Endodermal cell (in vitro differentiated cells): ENCODE measurements around the gene PLSCR2. TPM values are rescaled to one million over a fixed set of nuclear protein-coding genes. Genes with fewer than 3 reads are reported as not detected.
"Not testable (repeated sequence)": the region's sequence is repeated elsewhere in the genome, so short reads cannot be mapped to it uniquely, and the experiment has no call there.

Source experiments
- DNase-seq: peaks from one replicate; pipeline ENCODE4 v3.0.0-alpha.2; 2017
- H3K27ac ChIP-seq: 2 replicates; pipeline ENCODE4 v1.5.1; 2013; ENCODE audit warnings: mild to moderate bottlenecking, low read depth, low read length, moderate library complexity
- H3K27me3 ChIP-seq: 2 replicates; pipeline ENCODE4 v1.6.1; 2013; ENCODE audit warnings: mild to moderate bottlenecking, low read length, moderate library complexity; ENCODE audit not compliant: insufficient read depth, control insufficient read depth, poor library complexity, severe bottlenecking
- H3K36me3 ChIP-seq: 2 replicates; pipeline ENCODE4 v1.7.0; 2013; ENCODE audit warnings: mild to moderate bottlenecking, low read length, moderate library complexity; ENCODE audit not compliant: control insufficient read depth, insufficient read depth
- H3K4me1 ChIP-seq: one replicate; pipeline ENCODE4 v1.7.0; 2013; ENCODE audit warnings: low read length; ENCODE audit not compliant: control insufficient read depth, insufficient read depth
- H3K4me3 ChIP-seq: 2 replicates; pipeline ENCODE4 v1.5.1; 2013; ENCODE audit warnings: mild to moderate bottlenecking, low read length, moderate library complexity
- H3K9ac ChIP-seq: 2 replicates; pipeline ENCODE4 v1.6.1; 2013; ENCODE audit warnings: mild to moderate bottlenecking, low read length, moderate library complexity; ENCODE audit not compliant: poor library complexity, severe bottlenecking; ENCODE audit errors: extremely low read depth
- H3K9me3 ChIP-seq: 2 replicates; pipeline ENCODE4 v1.6.1; 2013; ENCODE audit warnings: mild to moderate bottlenecking, low read length, moderate library complexity; ENCODE audit not compliant: control insufficient read depth
- H3K27ac Mint-ChIP-seq: 2 replicates; pipeline ENCODE4 v1.8.0; 2020; ENCODE audit warnings: mixed read lengths
- H3K27me3 Mint-ChIP-seq: 2 replicates; pipeline ENCODE4 v1.8.0; 2021; ENCODE audit warnings: mild to moderate bottlenecking, mixed read lengths; ENCODE audit not compliant: insufficient read depth
- H3K36me3 Mint-ChIP-seq: 2 replicates; pipeline ENCODE4 v1.8.0; 2020; ENCODE audit warnings: low read depth, mixed read lengths
- H3K4me1 Mint-ChIP-seq: 2 replicates; pipeline ENCODE4 v1.8.0; 2020; ENCODE audit warnings: mixed read lengths
- H3K4me3 Mint-ChIP-seq: 2 replicates; pipeline ENCODE4 v1.8.0; 2020; ENCODE audit warnings: mild to moderate bottlenecking, moderate library complexity, mixed read lengths
- H3K9me3 Mint-ChIP-seq: 2 replicates; pipeline ENCODE4 v1.8.0; 2020; ENCODE audit warnings: mild to moderate bottlenecking, mixed read lengths
- WGBS, 2 experiments: methylation state at CpG; one replicate each; pipeline versions ENCODE4 v1.1.5 to v1.1.7; 2013; ENCODE audit warnings: missing lambda C conversion rate in 2 of 2, mixed read lengths in 1 of 2; ENCODE audit not compliant: insufficient coverage in 1 of 2, insufficient read length in 1 of 2; 5-methylcytosine and 5-hydroxymethylcytosine counted together
- total RNA-seq, 2 donors: library from RNA; stranded (reverse); fragmentation: NEBNext Ultra II Directional in 1 of 2; extraction: Animal tissue kit (Norgen Biotek cat#: 25700) in 1 of 2; gene quantifications; 2 replicates in 1 of 2; 3 replicates in 1 of 2; pipeline ENCODE4 v1.2.1, GENCODE V29; 2021
- TF ChIP-seq, protein P1 (sequence below): fragments of 200-600 bp; sonication (generic); conservative IDR thresholded peaks from 2 replicates; pipeline ENCODE4 v1.5.0; 2021; ENCODE audit warnings: antibody characterized with exemption, mild to moderate bottlenecking

Gene PLSCR2
- total RNA-seq, 2 donors from 2014 or later, result 3.0 to 17.7 TPM

DNA sequence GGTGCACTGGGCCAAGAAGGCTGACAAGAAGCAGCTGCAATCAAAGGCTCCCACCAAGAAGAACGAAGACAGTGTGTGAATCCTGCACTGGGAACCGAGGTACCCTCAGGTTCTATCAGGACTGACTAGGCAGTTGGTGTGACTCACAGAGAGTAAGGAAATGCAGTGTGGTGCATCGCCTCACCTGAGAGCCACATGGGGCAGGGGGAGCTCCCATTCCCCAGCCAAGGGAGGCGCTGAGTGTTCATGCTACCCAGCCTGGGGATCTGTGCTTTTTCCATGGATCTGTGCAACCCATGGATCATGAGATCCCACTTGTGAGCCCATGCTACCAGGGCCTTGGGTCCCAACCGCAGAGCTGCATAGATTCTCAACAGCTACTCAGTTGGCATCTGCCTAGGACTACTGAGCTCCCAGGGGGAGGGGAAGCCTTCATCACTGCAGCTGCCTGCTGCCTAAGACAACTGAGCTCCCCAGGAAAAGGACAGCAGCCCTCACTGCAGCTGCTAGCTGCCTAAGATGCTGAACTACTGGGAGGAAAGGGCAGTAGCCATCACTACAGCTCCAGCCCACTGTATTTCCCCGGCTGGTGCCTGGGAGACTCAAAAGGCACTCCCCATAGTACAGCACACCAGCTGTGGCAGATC, 6.9 kb upstream of the PLSCR2 start:
- Histone ChIP-seq H3K27ac (no peak overlapping the region), H3K9ac (no peak overlapping the region), H3K4me1 (no peaks in the 10 kb centered on the region), H3K4me3 (no peak overlapping the region), H3K9me3 (no peaks in the 10 kb centered on the region), H3K27me3 (no peaks in the 10 kb centered on the region), H3K36me3 (no peaks in the 10 kb centered on the region)
- Mint-ChIP-seq H3K4me1 (peaks cover 2% of the 10 kb centered on the region), H3K27ac (no peak overlapping the region), H3K27me3 (no peaks in the 10 kb centered on the region), H3K9me3 (peaks cover 21% of the 10 kb centered on the region), H3K36me3 (peaks cover 6% of the 10 kb centered on the region), H3K4me3 (no peak overlapping the region)
- TF ChIP-seq, protein P1, sequence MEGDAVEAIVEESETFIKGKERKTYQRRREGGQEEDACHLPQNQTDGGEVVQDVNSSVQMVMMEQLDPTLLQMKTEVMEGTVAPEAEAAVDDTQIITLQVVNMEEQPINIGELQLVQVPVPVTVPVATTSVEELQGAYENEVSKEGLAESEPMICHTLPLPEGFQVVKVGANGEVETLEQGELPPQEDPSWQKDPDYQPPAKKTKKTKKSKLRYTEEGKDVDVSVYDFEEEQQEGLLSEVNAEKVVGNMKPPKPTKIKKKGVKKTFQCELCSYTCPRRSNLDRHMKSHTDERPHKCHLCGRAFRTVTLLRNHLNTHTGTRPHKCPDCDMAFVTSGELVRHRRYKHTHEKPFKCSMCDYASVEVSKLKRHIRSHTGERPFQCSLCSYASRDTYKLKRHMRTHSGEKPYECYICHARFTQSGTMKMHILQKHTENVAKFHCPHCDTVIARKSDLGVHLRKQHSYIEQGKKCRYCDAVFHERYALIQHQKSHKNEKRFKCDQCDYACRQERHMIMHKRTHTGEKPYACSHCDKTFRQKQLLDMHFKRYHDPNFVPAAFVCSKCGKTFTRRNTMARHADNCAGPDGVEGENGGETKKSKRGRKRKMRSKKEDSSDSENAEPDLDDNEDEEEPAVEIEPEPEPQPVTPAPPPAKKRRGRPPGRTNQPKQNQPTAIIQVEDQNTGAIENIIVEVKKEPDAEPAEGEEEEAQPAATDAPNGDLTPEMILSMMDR, result no peak
- WGBS, 2 experiments, result 91 to 96% methylated on average over 4 to 6 of the region's 6 CpGs
- no peak for DNase-seq

DNA sequence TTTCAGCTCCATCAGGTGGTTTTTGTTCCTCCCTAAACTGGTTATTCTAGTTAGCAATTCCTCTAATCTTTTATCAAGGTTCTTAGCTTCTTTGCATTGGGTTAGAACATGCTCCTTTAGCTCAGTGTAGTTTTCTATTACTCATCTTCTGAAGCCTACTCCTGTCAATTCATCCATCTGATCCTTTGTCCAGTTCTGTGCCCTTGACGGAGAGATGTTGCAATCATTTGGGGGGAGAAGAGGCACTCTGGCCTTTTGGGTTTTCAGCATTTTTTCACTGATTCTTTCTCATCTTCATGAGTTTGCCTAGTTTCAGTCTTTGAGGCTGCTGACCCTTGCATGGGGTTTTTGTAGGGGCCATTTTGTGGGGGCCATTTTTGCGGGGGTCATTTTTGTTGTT, 5.6 kb upstream of the PLSCR2 start:
- not testable (repeated sequence) for H3K27me3 Mint-ChIP-seq, H3K4me3 Mint-ChIP-seq
- WGBS, 2 experiments, result 100% methylated on average over 2 of the region's 2 CpGs; no CpG with 5 or more reads in 1 of the 2 experiments

GRCh38 chr3:146473726-146474125, 4.4 kb upstream of the PLSCR2 start:
- H3K27me3 ChIP-seq, result no peaks in the 10 kb centered on the region
- TF ChIP-seq, protein P1, result no peak
- Mint-ChIP-seq H3K4me3 (no peak overlapping the region), H3K27ac (no peak overlapping the region), H3K9me3 (peaks cover 13% of the 10 kb centered on the region), H3K27me3 (no peaks in the 10 kb centered on the region), H3K36me3 (peaks cover 3% of the 10 kb centered on the region), H3K4me1 (peaks cover 2% of the 10 kb centered on the region)
- no peak overlapping the region for H3K27ac ChIP-seq
- 96 to 100% methylated on average over 2 of the region's 2 CpGs for whole genome bisulfite sequencing, 2 experiments
- H3K4me3 ChIP-seq, result no peak overlapping the region
- no peaks in the 10 kb centered on the region for H3K9me3 ChIP-seq
- no peaks in the 10 kb centered on the region for H3K36me3 ChIP-seq
- no peak for DNase-seq
- no peak overlapping the region for H3K9ac ChIP-seq
- no peaks in the 10 kb centered on the region for H3K4me1 ChIP-seq

More for the DNA sequence above, 5.6 kb upstream of the PLSCR2 start:
- H3K36me3 ChIP-seq, H3K27ac Mint-ChIP-seq, H3K4me3 ChIP-seq, H3K4me1 ChIP-seq, H3K27me3 ChIP-seq, H3K27ac ChIP-seq, H3K9ac ChIP-seq, H3K9me3 ChIP-seq, H3K36me3 Mint-ChIP-seq, DNase-seq, H3K4me1 Mint-ChIP-seq: not testable (repeated sequence)
- H3K9me3 Mint-ChIP-seq, result peaks cover 23% of the 10 kb centered on the region

- H3K36me3 ChIP-seq, result no peaks in the 10 kb centered on the region
- no peak overlapping the region for H3K4me3 ChIP-seq
- DNase-seq, result no peak
- no peak overlapping the region for H3K4me3 Mint-ChIP-seq
- H3K27ac ChIP-seq, result no peak overlapping the region
- H3K4me1 ChIP-seq, result no peaks in the 10 kb centered on the region
- H3K36me3 Mint-ChIP-seq, result no peaks in the 10 kb centered on the region
- H3K9me3 Mint-ChIP-seq, result peaks cover 5% of the 10 kb centered on the region
- no peak overlapping the region for H3K9ac ChIP-seq
- WGBS, 2 experiments, result 94 to 100% methylated on average over 1 of the region's 1 CpG
- no peaks in the 10 kb centered on the region for H3K27me3 ChIP-seq
- no peaks in the 10 kb centered on the region for H3K27me3 Mint-ChIP-seq
- no peaks in the 10 kb centered on the region for H3K9me3 ChIP-seq
- peaks cover 2% of the 10 kb centered on the region for H3K4me1 Mint-ChIP-seq
- H3K27ac Mint-ChIP-seq, result no peak overlapping the region
- TF ChIP-seq, protein P1, result no peak
These were observed 3.2 kb upstream of the PLSCR2 start for GRCh38 chr3:146472611-146473010.
